IMR-90 (cell line): Measurements from ENCODE around the gene TPMT. TPM values are rescaled to one million over a fixed set of nuclear protein-coding genes. Genes with fewer than 3 reads are reported as not detected.

ENCODE experiments used
- ATAC-seq: fragments of 200-7000 bp; cut with Tn5 transposase; 2 replicates; pipeline ENCODE4 v1.9.1; 2020; ENCODE audit warnings: low read depth, mild to moderate bottlenecking, moderate library complexity
- BruUV-seq: library from RNA; stranded (reverse); fragments of 400-500 nt; replicated peaks from 2 replicates; lab custom pipeline; 2021; lab: Mats Ljungman, UMichigan
- CTCF ChIA-PET: fragments of 300-600 bp; formaldehyde crosslinking; extraction: SDS; loops from one replicate; lab custom pipeline; 2021; ENCODE audit warnings: antibody characterized with exemption; lab: Yijun Ruan, JAX
- POLR2A ChIA-PET: fragments of 300-600 bp; sonication (Branson Sonifier 250); formaldehyde crosslinking; loops from one replicate; lab custom pipeline; 2022; ENCODE audit warnings: antibody characterized with exemption; ENCODE audit not compliant: unreplicated experiment; lab: Charles Lee
- DNase-seq: peaks from one replicate; pipeline ENCODE4 v3.0.0; 2013
- H2AFZ ChIP-seq: replicated peaks from 2 replicates; pipeline ENCODE3; 2013; ENCODE audit warnings: low read length, mild to moderate bottlenecking; ENCODE audit not compliant: poor library complexity
- H2AK5ac ChIP-seq: 2 replicates; pipeline ENCODE4 v1.6.1; 2013; ENCODE audit warnings: low read depth, low read length, inconsistent platforms
- H2AK9ac ChIP-seq: replicated peaks from 2 replicates; pipeline ENCODE3; 2013; ENCODE audit warnings: mild to moderate bottlenecking, low read depth, low read length, moderate library complexity; ENCODE audit not compliant: poor library complexity
- H2BK120ac ChIP-seq: 2 replicates; pipeline ENCODE4 v1.6.1; 2013; ENCODE audit warnings: low read depth, low read length, inconsistent platforms
- H2BK15ac ChIP-seq: 3 replicates; pipeline ENCODE4 v1.6.1; 2013; ENCODE audit warnings: low read depth, low read length, inconsistent platforms
- H2BK20ac ChIP-seq: 2 replicates; pipeline ENCODE4 v1.6.1; 2013; ENCODE audit warnings: low read depth, mild to moderate bottlenecking, inconsistent platforms, low read length, moderate library complexity
- H2BK5ac ChIP-seq: 2 replicates; pipeline ENCODE4 v1.6.1; 2013; ENCODE audit warnings: mild to moderate bottlenecking, low read depth, low read length, inconsistent platforms; ENCODE audit not compliant: poor library complexity, severe bottlenecking
- H3K14ac ChIP-seq: replicated peaks from 2 replicates; pipeline ENCODE4 v1.6.1; 2013; ENCODE audit warnings: low read depth, low read length, inconsistent platforms
- H3K18ac ChIP-seq: 2 replicates; pipeline ENCODE4 v1.6.1; 2013; ENCODE audit warnings: low read depth, low read length, control low read depth
- H3K23ac ChIP-seq: 2 replicates; pipeline ENCODE4 v1.6.1; 2013; ENCODE audit warnings: low read depth, low read length, inconsistent platforms
- H3K27ac ChIP-seq: 2 replicates; pipeline ENCODE4 v1.5.1; 2013; ENCODE audit warnings: mild to moderate bottlenecking, control low read depth, low read length; ENCODE audit not compliant: insufficient read depth
- H3K27me3 ChIP-seq: 2 replicates; pipeline ENCODE4 v1.6.1; 2013; ENCODE audit warnings: low read length; ENCODE audit not compliant: control insufficient read depth, insufficient read depth
- H3K36me3 ChIP-seq: 2 replicates; pipeline ENCODE4 v1.6.1; 2013; ENCODE audit warnings: low read length, mixed read lengths; ENCODE audit not compliant: control insufficient read depth, insufficient read depth
- H3K4ac ChIP-seq: 2 replicates; pipeline ENCODE4 v1.6.1; 2013; ENCODE audit warnings: low read depth, low read length, inconsistent platforms
- H3K4me1 ChIP-seq: 2 replicates; pipeline ENCODE4 v1.6.1; 2013; ENCODE audit warnings: low read length, mixed read lengths; ENCODE audit not compliant: control insufficient read depth, insufficient read depth
- H3K4me2 ChIP-seq: 2 replicates; pipeline ENCODE4 v1.6.1; 2013; ENCODE audit warnings: low read depth, mild to moderate bottlenecking, control low read depth, low read length, moderate library complexity
- H3K4me3 ChIP-seq: 2 replicates; pipeline ENCODE4 v1.5.1; 2013; ENCODE audit warnings: low read depth, mild to moderate bottlenecking, control low read depth, low read length, moderate library complexity; ENCODE audit not compliant: insufficient read depth
- H3K56ac ChIP-seq: 2 replicates; pipeline ENCODE4 v1.6.1; 2013; ENCODE audit warnings: low read length, inconsistent platforms; ENCODE audit not compliant: insufficient read depth; ENCODE audit errors: extremely low read depth
- H3K79me1 ChIP-seq, 2 experiments: 2 replicates each; pipeline ENCODE4 v1.6.1; 2013; ENCODE audit warnings: low read length in 2 of 2, inconsistent platforms in 1 of 2, low read depth in 1 of 2
- H3K9ac ChIP-seq: 2 replicates; pipeline ENCODE4 v1.6.1; 2013; ENCODE audit warnings: low read depth, low read length, control low read depth
- H3K9me1 ChIP-seq: 2 replicates; pipeline ENCODE4 v1.6.1; 2013; ENCODE audit warnings: low read length, inconsistent platforms; ENCODE audit not compliant: insufficient read depth
- H3K9me3 ChIP-seq: 2 replicates; pipeline ENCODE4 v1.6.1; 2013; ENCODE audit warnings: low read length; ENCODE audit not compliant: control insufficient read depth, insufficient read depth
- H4K20me1 ChIP-seq: 2 replicates; pipeline ENCODE4 v1.6.1; 2013; ENCODE audit warnings: low read length, inconsistent platforms; ENCODE audit not compliant: insufficient read depth
- H4K5ac ChIP-seq: 2 replicates; pipeline ENCODE4 v1.6.1; 2013; ENCODE audit warnings: mild to moderate bottlenecking, low read depth, low read length, control low read depth
- H4K8ac ChIP-seq, 2 experiments: 2 replicates each; pipeline ENCODE4 v1.6.1; 2013; ENCODE audit warnings: low read depth in 2 of 2, low read length in 2 of 2, control low read depth in 1 of 2, inconsistent platforms in 1 of 2
- H4K91ac ChIP-seq: 2 replicates; pipeline ENCODE4 v1.6.1; 2013; ENCODE audit warnings: low read depth, low read length, inconsistent platforms; ENCODE audit not compliant: insufficient read depth
- BHLHE40 ChIP-seq: fragments of 150-350 bp; IDR thresholded peaks from 2 replicates; pipeline ENCODE4 v1.6.1; 2016; ENCODE audit warnings: mild to moderate bottlenecking, low read depth, low read length
- CEBPB ChIP-seq: IDR thresholded peaks from 2 replicates; pipeline ENCODE4 v1.6.1; 2012; ENCODE audit warnings: low read depth, low read length, improper control_type of control experiment
- POLR2A ChIP-seq: IDR thresholded peaks from 2 replicates; pipeline ENCODE4 v1.6.1; 2012; ENCODE audit warnings: mild to moderate bottlenecking, low read depth, low read length
- WGBS, 2 experiments: methylation state at CpG; one replicate each; pipeline versions ENCODE4 v1.1.5 to v1.1.7; 2013; ENCODE audit warnings: missing lambda C conversion rate in 2 of 2; ENCODE audit not compliant: insufficient read length in 1 of 2; ENCODE audit errors: extremely low coverage in 2 of 2; 5-methylcytosine and 5-hydroxymethylcytosine counted together
- dilution Hi-C: fragments of 300-500 bp; cut with HindIII; formaldehyde crosslinking; loops from one replicate; pipeline ENCODE4 v1.14.3; 2018; ENCODE audit warnings: low sequenced_read_pairs; ENCODE audit not compliant: unreplicated experiment
- in situ Hi-C: fragments of 300-500 bp; cut with MboI; formaldehyde crosslinking; loops from 3 replicates; pipeline ENCODE4 v1.14.3; 2019; ENCODE audit warnings: low sequenced_read_pairs, inconsistent platforms, mixed read lengths
- intact Hi-C: fragments of 100-400 bp; cut with micrococcal nuclease; formaldehyde crosslinking; loops from 2 replicates; pipeline ENCODE4 v1.10.0; 2022
- polyA plus RNA-seq, 3 experiments: library from polyadenylated mRNA; depleted of rRNA; stranded (reverse); fragments of >200 nt; gene quantifications; 2 replicates each; pipeline ENCODE4 v1.2.3, GENCODE V29; 2012; ENCODE audit warnings: low replicate concordance in 1 of 3
- total RNA-seq: library from RNA; depleted of rRNA; stranded (reverse); fragments of >200 nt; gene quantifications from 2 replicates; pipeline ENCODE4 v1.2.3, GENCODE V29; 2012
- TF ChIP-seq, protein P1 (sequence below): fragments of 150-350 bp; IDR thresholded peaks from 2 replicates; pipeline ENCODE4 v1.6.1; 2017; ENCODE audit warnings: mild to moderate bottlenecking, antibody characterized with exemption, low read length, low read depth

The TPMT gene
- total and polyA plus RNA-seq, 2 of the 4 experiments (the other 2 are of a cell fraction) = 10.8 to 14.1 TPM

DNA sequence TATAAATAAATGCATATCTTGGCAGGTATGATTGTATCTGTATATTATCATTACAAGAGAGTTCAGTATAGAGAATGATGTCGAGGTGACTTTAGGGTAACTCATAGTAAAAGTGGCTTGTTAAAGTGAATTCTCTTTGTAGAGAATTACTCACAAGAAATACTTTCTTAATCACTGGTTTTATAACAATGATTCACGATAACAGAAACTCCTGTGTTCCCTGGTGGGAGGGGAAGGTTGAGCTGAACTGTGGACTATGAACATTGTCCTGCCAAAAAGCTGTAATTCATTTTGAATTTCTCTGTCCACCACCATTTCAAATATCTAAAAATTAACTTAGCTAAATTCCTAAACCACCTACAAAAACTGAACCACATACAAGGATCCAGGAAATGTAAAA is 7.7 kb downstream of the TPMT start:
- Histone ChIP-seq H2AK9ac (no peak overlapping the region), H3K4me2 (no peak overlapping the region), H3K36me3 (no peaks in the 10 kb centered on the region), H3K4me3 (no peak overlapping the region), H3K56ac (no peak overlapping the region), H3K9me1 (no peaks in the 10 kb centered on the region), H3K27me3 (no peaks in the 10 kb centered on the region), H2BK20ac (no peak overlapping the region), H4K8ac (no peak overlapping the region), H3K9ac (no peak overlapping the region), H2AK5ac (no peak overlapping the region), H2BK15ac (no peak overlapping the region), H3K27ac (no peak overlapping the region), H4K91ac (no peak overlapping the region), H3K23ac (no peak overlapping the region), H3K14ac (no peak overlapping the region), H4K20me1 (no peaks in the 10 kb centered on the region), H3K4ac (no peak overlapping the region), H2BK120ac (no peak overlapping the region), H4K5ac (no peak overlapping the region), H2AFZ (no peak overlapping the region), H3K18ac (no peak overlapping the region), H2BK5ac (peak overlapping the region; percentile 4), H3K9me3 (no peaks in the 10 kb centered on the region), H3K4me1 (no peaks in the 10 kb centered on the region; the same call in 1 of the 2 replicates), H3K79me1 (peaks cover 0 to 6% of the 10 kb centered on the region in 2 experiments; a peak in 1 of 4 replicates)
- intact Hi-C loops = no loop called here
- BruUV-seq = no TSS peak
- TF ChIP-seq POLR2A = no peak
- TF ChIP-seq, protein P1, sequence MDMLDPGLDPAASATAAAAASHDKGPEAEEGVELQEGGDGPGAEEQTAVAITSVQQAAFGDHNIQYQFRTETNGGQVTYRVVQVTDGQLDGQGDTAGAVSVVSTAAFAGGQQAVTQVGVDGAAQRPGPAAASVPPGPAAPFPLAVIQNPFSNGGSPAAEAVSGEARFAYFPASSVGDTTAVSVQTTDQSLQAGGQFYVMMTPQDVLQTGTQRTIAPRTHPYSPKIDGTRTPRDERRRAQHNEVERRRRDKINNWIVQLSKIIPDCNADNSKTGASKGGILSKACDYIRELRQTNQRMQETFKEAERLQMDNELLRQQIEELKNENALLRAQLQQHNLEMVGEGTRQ = no peak
- no peak for TF ChIP-seq BHLHE40
- no peak for TF ChIP-seq CEBPB
- in situ Hi-C loops = no loop called here
- no CpG with 5 or more reads among the region's 2 CpGs for WGBS, 2 experiments
- DNase-seq (peak; percentile 66), ATAC-seq (peak; percentile 51)
- dilution Hi-C loops = no loop called here
- ChIA-PET CTCF (interaction anchor here (0.9 kb wide), 1 partner anchor 18 kb away, joined by 3 read pairs; no protein-coding TSS in a partner anchor), POLR2A (no interaction called here)
